SK-N-SH treated with all-trans-retinoic acid at 6 μM for 48 hours (cell line): ENCODE results near the gene RSPH4A.

Source experiments
- BACH2 ChIP-seq: fragments of 250-450 bp; sonication (Bioruptor Pico); IDR thresholded peaks from 2 replicates; pipeline ENCODE4 v1.9.0; 2021; ENCODE audit warnings: mild to moderate bottlenecking, borderline replicate concordance
- CREB5 ChIP-seq: fragments of 250-450 bp; sonication (Bioruptor Pico); IDR thresholded peaks from 2 replicates; pipeline ENCODE4 v1.5.1; 2020; ENCODE audit warnings: low read depth, mild to moderate bottlenecking, moderate library complexity
- POU6F1 ChIP-seq: fragments of 250-450 bp; sonication (Bioruptor Pico); IDR thresholded peaks from 2 replicates; pipeline ENCODE4 v1.8.0; 2021; ENCODE audit warnings: low read depth, mild to moderate bottlenecking, moderate library complexity, borderline replicate concordance
- RARB ChIP-seq: fragments of 250-450 bp; sonication (Bioruptor Pico); IDR thresholded peaks from 2 replicates; pipeline ENCODE4 v1.8.0; 2021; ENCODE audit warnings: mild to moderate bottlenecking, moderate library complexity
- ZFP30 ChIP-seq: fragments of 450-650 bp; formaldehyde crosslinking; IDR thresholded peaks from 2 replicates; pipeline ENCODE4 v1.5.0; 2022; ENCODE audit warnings: mild to moderate bottlenecking, moderate library complexity
- ZNF70 ChIP-seq: fragments of 450-650 bp; formaldehyde crosslinking; IDR thresholded peaks from 2 replicates; pipeline ENCODE4 v1.5.0; 2020; ENCODE audit warnings: mild to moderate bottlenecking, moderate library complexity

GRCh38 chr6:116663308-116663707 lies 47.0 kb downstream of the RSPH4A start:
- TF ChIP-seq BACH2 (CRISPR knock-in tag): no peak
- no peak for TF ChIP-seq RARB
- no peak for TF ChIP-seq ZFP30 (CRISPR knock-in tag)
- TF ChIP-seq CREB5 (CRISPR knock-in tag): no peak
- no peak for TF ChIP-seq POU6F1 (CRISPR knock-in tag)
- TF ChIP-seq ZNF70 (CRISPR knock-in tag): no peak
